HT-29 (cell line): ENCODE results near the gene SRSF10. TPM values are rescaled to one million over a fixed set of nuclear protein-coding genes. Genes with fewer than 3 reads are reported as not detected.
"Not testable (repeated sequence)": the region's sequence is repeated elsewhere in the genome, so short reads cannot be mapped to it uniquely, and the experiment has no call there.

Source experiments
- DNase-seq: peaks from one replicate; pipeline ENCODE4 v3.0.0-alpha.2; 2015; ENCODE audit warnings: low spot score
- total RNA-seq: library from RNA; depleted of rRNA; stranded (reverse); fragments of >200 nt; shearing (Covaris generic); gene quantifications from 2 replicates; pipeline ENCODE4 v1.2.3, GENCODE V29; 2014; rRNA removed

SRSF10 gene
- 140 and 147 TPM in 2 replicates for total RNA-seq

GRCh38 chr1:23979881-23980727, at the start of gene SRSF10:
SRSF10 (minus strand) TSS chr1:23980327; CDS start chr1:23980255, 72 bp downstream.
- peak; percentile 98 for DNase-seq

DNA sequence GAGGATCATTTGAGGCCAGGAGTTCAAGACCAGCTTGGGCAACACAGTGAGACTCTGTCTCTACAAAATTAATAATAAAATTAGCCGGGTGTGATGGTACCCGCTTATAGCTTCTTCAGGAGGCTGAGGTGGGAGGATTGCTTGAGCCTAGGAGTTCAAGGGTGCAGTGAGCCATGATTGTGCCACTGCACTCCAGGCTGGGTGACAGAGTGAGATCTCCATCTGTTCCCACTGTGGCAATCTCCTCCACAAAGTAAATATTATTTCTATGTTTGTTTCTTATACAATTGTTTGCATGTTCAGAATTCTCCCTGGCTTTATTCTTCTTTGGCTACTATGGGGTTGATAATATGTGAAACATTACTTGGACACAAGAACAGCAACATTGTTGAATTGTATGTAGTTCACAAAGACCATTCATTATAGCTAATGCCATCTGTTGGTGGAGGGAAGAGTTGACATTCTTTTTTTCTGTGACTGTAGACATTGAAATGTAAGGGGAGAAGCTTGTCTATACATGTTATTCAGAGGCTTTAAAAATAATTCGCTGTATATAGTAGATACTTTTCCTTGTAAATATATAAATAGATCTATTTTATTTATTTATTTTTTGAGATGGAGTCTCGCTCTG, 47.8 kb upstream of the SRSF10 start:
- peak; percentile 81 for DNase-seq

- DNase-seq, result peak; percentile 90
These were observed 42.6 kb upstream of the SRSF10 start for GRCh38 chr1:24022581-24023361.

DNA sequence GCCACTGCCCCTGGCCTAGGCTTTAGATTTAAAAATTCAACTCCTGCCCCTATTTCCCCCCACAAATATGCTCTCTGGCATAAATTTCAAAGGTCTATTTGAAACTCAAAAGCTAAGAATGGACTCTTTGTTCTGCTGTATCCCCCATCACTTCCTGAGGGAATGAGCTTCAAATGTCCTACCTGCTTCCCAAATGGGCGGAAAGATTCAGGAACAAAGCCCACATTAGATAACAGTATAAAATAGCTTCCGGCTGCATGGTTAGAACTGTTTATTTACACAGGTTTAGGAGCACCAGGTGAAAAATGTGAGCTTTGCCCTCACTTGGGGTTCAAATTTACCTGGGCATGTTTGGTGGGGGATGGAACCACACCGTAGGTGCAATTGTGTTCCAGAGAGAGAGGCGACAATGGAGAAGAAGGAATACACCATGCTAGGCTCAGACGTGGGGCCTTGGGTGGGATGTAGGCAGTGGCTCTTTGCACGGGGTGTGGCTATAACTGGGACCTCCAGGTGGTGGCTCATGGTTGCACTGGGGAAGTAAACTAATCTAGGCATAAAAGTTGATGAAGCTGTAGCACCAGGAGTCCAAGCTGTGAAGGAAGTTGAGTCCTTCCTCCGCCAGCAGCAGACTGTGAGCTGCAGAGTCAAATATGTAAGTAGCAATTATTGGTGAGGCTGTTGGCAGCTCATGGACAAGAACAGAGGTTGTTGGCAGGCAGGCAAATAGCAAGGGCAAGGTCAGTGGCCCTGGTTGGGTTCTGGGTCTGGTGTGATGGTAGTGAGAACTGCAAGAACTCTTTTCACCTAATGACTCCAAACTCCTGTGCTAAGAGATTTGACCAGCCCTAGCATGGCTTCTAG, 41.5 kb upstream of the SRSF10 start:
- DNase-seq, result peak; percentile 87

- DNase-seq, result no peak
These were observed 40.3 kb upstream of the SRSF10 start for GRCh38 chr1:24020470-24020869.

DNA sequence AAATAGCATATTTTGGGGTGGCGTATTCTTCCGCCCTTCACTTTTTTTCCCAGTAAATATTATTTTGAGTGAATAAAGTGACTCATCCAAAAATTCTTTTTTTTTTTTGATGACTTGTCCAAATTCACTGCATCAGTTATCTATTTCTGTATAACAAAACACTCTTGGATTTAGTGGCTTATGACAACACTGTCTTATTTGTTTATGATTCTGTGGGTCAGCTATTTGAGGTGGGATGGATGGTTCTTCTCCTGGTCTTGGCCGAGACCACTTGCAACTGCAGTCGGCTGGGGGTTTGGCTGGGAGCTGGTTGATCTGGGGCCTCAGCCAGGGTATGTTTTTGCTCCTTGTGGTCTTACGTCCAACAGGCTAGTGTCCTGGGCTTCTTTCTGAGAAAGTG, 39.9 kb upstream of the SRSF10 start:
- DNase-seq, result no peak

- DNase-seq, result peak; percentile 99
These were observed 38.8 kb upstream of the SRSF10 start for GRCh38 chr1:24018611-24019580.

DNA sequence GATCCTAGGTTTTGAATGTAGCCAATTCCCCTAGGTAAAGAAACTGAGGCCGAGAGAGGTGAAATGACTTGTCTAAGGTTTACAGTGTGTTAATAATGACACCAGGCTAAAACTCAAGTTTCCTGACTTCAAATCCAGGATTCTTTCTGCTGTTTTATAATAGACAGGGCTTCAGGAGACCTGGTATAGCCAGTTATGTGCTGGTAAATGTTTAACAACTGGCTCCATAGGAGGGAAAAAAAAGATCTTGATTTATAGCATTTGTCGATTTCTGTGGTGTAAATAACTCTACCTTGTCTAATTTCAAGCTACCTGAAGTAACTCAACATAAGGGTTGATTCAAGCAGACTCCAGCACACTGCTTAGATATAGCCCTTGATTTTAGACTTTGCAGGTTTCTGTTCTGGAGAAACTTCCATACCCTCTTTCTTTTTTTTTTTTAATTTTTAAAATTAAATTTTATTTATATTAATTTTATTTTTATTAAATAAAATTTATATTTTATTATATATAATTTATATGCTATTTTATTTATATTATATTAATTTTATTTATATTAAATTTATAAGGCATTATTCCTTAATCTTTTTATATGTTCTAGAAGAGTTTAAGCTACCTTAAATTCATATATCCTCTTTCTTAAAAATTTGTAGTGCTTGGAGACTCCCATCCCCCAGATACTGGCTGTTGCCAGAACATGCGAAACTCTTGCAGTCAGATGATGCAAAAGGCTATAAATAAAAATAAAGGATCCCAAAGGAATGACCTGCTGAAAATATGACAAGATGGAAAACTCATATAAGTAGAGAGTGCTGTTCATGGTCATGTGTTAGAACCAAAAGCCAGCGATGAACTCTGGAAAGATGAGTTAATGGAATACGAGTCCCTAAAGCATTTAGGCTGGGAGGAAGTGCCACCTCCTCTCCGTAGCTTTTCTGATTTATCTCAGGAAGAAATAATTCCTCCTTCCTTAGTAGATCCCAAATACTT, 35.4 kb upstream of the SRSF10 start:
- DNase-seq, result peak; percentile 81

GRCh38 chr1:24012878-24013277, 32.8 kb upstream of the SRSF10 start:
- DNase-seq, result not testable (repeated sequence)

DNA sequence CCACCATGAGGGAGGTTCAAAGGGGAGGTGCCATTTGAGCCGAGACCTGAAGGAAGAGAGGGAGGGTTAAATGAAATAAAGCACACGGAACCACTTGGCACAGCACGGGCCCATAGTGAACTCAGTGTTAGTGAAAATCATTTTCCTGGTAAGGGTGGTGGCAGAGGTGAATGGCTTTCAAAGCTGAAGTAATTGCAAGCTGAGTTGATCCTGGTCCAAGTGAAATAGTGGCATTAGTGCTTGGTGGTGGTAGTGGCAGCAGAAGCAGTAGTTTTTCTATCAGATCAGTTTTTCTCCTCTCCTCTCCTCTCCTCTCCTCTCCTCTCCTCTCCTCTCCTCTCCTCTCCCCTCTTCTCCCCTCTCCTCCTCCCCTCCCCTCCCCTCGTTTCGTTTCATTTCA, 30.5 kb upstream of the SRSF10 start:
- DNase-seq, result no peak

DNA sequence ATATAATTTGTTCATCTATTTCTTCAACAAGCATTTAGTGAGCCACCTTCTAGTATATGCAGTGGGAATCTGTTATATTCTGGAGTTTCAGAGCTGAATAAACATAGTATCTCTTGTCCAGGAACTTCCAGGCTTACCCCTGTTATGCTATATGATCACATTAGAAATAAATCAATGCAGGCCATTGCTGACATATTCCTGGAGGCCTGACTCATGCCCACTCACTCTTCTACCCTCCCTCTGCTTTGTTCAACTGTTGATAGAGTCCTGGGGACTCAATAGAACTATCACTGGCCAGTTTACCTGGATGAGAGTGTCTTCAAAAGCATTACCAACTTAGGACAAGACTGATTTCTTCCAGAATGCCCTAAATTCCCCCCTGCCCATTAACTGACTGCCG, 29.3 kb upstream of the SRSF10 start:
- DNase-seq, result peak; percentile 82

- not testable (repeated sequence) for DNase-seq
These were observed 28.6 kb upstream of the SRSF10 start for GRCh38 chr1:24008574-24009184.

DNA sequence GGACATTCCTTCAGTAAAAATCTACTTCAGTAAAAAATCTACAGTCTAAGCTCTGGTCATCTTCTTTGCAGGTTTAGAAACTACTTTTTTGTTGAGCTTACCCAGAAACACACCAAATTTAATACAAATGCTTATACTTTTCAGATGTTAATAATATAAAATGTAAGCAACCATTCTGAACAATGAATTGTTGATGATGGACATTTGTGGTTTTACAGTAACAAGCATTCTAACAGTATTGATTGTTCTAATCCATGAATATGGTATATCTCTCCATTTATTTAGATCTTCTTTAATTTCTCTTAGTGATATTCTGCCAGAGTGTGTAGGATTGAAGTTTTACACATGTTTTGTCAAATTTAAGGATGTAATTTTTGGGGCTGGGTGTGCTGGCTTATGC, 27.0 kb upstream of the SRSF10 start:
- no peak for DNase-seq

GRCh38 chr1:24005163-24005562, 25.0 kb upstream of the SRSF10 start:
- DNase-seq, result no peak

DNA sequence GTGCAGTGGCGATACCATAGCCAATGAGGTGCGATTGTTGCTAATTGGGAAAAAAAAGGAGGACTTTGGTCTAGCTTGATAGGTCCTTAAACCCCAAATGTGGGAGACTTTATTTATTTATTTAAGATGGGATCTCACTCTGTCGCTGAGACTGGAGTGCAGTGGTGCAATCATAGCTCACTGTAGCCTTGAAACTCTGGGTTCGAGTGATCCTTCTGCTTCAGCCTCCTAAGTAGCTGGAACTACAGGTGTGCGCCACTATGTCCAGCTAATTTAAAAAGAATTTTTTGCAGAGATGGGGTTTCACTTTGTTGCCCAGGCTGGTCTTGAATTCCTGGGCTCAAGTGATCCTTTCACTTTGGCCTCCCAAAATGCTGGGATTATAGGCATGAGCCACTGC, 24.0 kb upstream of the SRSF10 start:
- no peak for DNase-seq

DNA sequence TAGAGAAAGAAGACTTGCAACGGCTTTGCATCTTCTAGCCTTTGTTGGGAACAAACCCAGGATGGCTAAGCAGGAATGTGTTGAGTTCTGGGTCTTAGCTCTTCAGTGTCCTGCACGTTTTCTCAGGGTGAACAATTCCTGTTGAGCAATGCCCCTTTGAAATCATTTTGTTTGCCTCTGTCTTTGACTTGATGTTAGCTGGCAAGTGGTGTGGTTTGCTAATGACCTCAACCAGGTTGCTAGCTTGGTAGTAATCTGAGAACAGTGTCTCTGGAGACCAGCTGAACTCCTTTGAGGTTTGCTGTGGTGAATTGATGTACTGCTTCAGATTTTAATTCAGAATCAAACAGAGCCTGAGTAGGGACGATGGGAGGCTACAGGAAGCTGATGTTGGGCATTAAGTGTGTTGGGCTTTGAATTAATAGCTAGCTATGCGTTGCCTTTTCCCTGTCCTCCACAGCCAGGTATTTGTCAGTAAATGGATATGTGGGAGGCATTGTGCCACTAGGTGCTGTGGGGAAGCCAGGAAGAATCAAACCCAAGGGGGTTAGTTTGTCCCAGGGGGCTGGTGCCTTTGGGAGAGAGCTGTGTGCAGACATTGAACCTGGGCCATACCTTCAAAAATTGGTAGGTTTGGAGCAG, 23.3 kb upstream of the SRSF10 start:
- no peak for DNase-seq

- no peak for DNase-seq
These were observed 22.6 kb upstream of the SRSF10 start for GRCh38 chr1:24002695-24003094.

DNA sequence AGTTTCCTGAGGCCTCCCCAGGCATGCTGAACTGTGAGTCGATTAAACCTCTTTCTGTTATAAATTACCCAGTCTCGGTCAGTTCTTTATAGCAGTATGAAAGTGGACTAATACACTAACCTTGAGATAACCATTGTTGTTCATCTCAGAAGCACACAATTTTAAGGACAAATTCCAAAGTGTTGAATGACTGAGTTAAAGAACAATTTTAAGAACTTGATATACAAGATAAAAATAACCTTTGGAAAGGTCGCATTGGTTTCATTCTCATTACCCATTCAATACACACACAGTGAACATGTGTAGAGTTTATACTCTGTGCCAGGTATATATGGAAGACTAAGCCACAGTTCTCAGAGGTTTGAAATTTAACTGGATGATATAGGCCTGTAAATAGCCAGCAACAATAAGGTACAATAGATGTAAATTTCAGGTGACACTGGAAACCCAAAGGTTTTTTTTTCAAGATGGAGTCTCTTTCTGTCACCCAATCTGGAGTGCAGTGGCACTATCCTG, 19.1 kb upstream of the SRSF10 start:
- DNase-seq, result no peak
